Spleen (tissue), 7 donors: ENCODE data around the gene THAP4.

Experiments used
- POLR2A ChIP-seq, 3 donors: fragments of 450-650 bp; IDR thresholded peaks; one replicate each; pipeline ENCODE4 v1.5.1; 2017; ENCODE audit warnings: antibody characterized with exemption in 3 of 3, mild to moderate bottlenecking in 1 of 3
- POLR2AphosphoS5 ChIP-seq, 3 donors: sonication (generic); formaldehyde crosslinking; IDR thresholded peaks; one replicate each; pipeline ENCODE4 v1.5.1; 2017; ENCODE audit warnings: antibody characterized with exemption in 3 of 3
- TF ChIP-seq, protein P1 (sequence below), 11 experiments: fragments of 200-600 bp in 7 of 11; fragments of 450-650 bp in 4 of 11; sonication (generic) in 4 of 11; IDR thresholded peaks in 8 of 11; conservative IDR thresholded peaks in 3 of 11; 1 replicate in 7 of 11; 2 replicates in 4 of 11; pipeline versions ENCODE4 v1.4.0 to v1.8.0; 2016 to 2021; ENCODE audit warnings: antibody characterized with exemption in 11 of 11, inconsistent platforms in 4 of 11, mild to moderate bottlenecking in 1 of 11
- donor health status: DM: no; HTN: no; CAD: no; lungs with moderate emphysema.
- donor health status: DM: no; HTN: no; CAD: no.
- donor health status: DM: no; HTN: no; CAD: no.

DNA sequence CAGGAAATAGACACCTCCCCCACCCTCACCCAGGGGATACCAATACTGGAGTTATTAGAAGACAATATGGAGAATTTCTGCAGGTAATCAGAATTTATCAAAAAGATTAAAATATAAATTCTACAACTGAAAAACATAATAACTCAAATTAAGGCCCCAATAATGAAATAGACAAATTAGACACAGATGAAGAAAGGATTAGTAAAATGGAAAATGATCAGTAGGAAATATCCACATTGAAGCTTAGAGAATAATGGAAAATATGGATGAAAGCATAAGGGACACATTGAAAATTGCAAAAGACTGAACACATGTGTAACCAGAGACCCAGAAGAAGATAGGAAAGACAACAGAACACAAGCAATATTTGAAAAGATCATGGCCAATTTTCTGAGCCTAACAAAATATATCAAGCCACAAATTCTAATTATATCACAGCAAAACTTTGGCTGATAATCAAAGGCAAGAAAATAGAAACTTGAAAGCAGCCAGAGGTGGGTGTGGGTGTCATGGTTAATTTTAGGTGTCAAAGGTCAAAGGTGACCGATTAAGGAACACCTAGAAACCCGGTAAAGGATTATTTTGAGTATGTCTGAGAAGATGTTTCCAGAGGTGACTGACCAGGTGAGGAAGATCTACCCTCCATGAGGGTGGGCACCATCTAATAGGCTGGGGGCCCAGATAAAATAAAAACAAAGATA is 50.2 kb downstream of the THAP4 start:
- TF ChIP-seq, protein P1, sequence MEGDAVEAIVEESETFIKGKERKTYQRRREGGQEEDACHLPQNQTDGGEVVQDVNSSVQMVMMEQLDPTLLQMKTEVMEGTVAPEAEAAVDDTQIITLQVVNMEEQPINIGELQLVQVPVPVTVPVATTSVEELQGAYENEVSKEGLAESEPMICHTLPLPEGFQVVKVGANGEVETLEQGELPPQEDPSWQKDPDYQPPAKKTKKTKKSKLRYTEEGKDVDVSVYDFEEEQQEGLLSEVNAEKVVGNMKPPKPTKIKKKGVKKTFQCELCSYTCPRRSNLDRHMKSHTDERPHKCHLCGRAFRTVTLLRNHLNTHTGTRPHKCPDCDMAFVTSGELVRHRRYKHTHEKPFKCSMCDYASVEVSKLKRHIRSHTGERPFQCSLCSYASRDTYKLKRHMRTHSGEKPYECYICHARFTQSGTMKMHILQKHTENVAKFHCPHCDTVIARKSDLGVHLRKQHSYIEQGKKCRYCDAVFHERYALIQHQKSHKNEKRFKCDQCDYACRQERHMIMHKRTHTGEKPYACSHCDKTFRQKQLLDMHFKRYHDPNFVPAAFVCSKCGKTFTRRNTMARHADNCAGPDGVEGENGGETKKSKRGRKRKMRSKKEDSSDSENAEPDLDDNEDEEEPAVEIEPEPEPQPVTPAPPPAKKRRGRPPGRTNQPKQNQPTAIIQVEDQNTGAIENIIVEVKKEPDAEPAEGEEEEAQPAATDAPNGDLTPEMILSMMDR (IDR thresholded peaks at IDR 0.05 in 8 of 11, conservative IDR thresholded peaks at IDR 0.05 in 3 of 11), result no peak
- no peak for TF ChIP-seq POLR2A (IDR thresholded peaks at IDR 0.05)
- TF ChIP-seq POLR2AphosphoS5 (IDR thresholded peaks at IDR 0.05), result no peak
